Loucy (cell line): Measurements from ENCODE around the gene FRAS1.

Experiments used
- CTCF ChIP-seq: fragments of 200-600 bp; sonication (generic); conservative IDR thresholded peaks from 2 replicates; pipeline ENCODE4 v1.5.1; 2014; ENCODE audit warnings: mild to moderate bottlenecking, antibody characterized with exemption, low read length
- EZH2phosphoT487 ChIP-seq: fragments of 200-600 bp; IDR thresholded peaks from 2 replicates; pipeline ENCODE4 v1.6.1; 2018; ENCODE audit warnings: antibody characterized with exemption, mild to moderate bottlenecking, moderate library complexity, borderline replicate concordance

DNA sequence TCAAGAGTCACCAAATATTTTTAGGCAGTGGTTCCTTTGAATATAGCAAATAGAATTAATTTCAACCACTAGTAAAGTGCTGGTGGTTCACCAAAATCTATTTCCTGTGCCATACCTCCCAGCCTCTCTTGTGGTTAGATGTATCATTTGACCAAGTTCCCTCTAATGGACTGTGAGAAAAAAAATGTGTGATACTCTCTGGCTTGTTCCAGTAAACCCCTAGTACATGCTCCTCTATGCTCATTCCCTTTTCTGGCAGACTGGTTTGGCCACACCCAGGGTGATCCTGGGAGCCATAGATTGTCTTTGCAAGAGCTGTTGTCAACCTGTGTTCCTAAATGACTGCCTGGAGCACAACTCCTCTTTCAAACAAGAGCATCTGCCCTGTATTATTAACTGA is 109.5 kb downstream of the FRAS1 start:
- TF ChIP-seq CTCF (no peak), EZH2phosphoT487 (no peak)
